ENCODE data around the gene SUSD4.

- TF ChIP-seq CTCF (IDR thresholded peaks at IDR 0.05; ENCODE audit: poor library complexity) (no peak), EZH2 (IDR thresholded peaks at IDR 0.05; ENCODE audit: borderline replicate concordance) (no peak), EZH2phosphoT487 (IDR thresholded peaks at IDR 0.05; ENCODE audit: low read depth, severe bottlenecking, unreplicated experiment) (no peak)
Measured at GRCh38 chr1:223186800-223187199, 177.2 kb downstream of the SUSD4 start.

All from hepatocyte (in vitro differentiated cells).